Panc1 (cell line): ENCODE results near the gene ERICH6B.

Experiments used
- CTCF ChIP-seq: fragments of 450-650 bp; IDR thresholded peaks from 2 replicates; pipeline ENCODE4 v1.5.1; 2017; ENCODE audit warnings: mild to moderate bottlenecking
- POLR2AphosphoS5 ChIP-seq: IDR thresholded peaks from 2 replicates; pipeline ENCODE4 v1.6.1; 2012; ENCODE audit warnings: mild to moderate bottlenecking, low read depth, low read length, moderate library complexity
- REST ChIP-seq, 2 experiments: IDR thresholded peaks; 2 replicates each; pipeline ENCODE4 v1.6.1; 2011 to 2012; ENCODE audit warnings: low read depth in 2 of 2, control low read depth in 1 of 2, low read length in 1 of 2, mild to moderate bottlenecking in 1 of 2, moderate library complexity in 1 of 2; ENCODE audit not compliant: insufficient read depth in 1 of 2
- TCF7L2 ChIP-seq: IDR thresholded peaks from 2 replicates; pipeline ENCODE4 v1.6.1; 2011; ENCODE audit warnings: mild to moderate bottlenecking, low read depth, low read length, inconsistent platforms

GRCh38 chr13:45564133-45564776 lies 51.3 kb downstream of the ERICH6B start:
- TF ChIP-seq REST (IDR thresholded peaks at IDR 0.05; ENCODE audit: insufficient read depth in 1 of 2, low read depth in 2 of 2, low read length in 1 of 2) = no peak
- TF ChIP-seq POLR2AphosphoS5 = no peak
- no peak for TF ChIP-seq CTCF
- no peak for TF ChIP-seq TCF7L2
